Karpas-422 (cell line): ENCODE results near the gene ADCY10. TPM values are rescaled to one million over a fixed set of nuclear protein-coding genes. Genes with fewer than 3 reads are reported as not detected.

ENCODE experiments used
- DNase-seq: peaks from one replicate; pipeline ENCODE4 v3.0.0-alpha.2; 2015
- H2AFZ ChIP-seq: fragments of 200-600 bp; sonication (generic); 2 replicates; pipeline ENCODE4 v1.6.1; 2014; ENCODE audit warnings: antibody characterized with exemption, low read length, mixed read lengths
- H3K27ac ChIP-seq: fragments of 200-600 bp; sonication (generic); 2 replicates; pipeline ENCODE4 v1.5.1; 2014; ENCODE audit warnings: mild to moderate bottlenecking, low read length, moderate library complexity
- H3K27me3 ChIP-seq: fragments of 200-600 bp; sonication (generic); 2 replicates; pipeline ENCODE4 v1.6.1; 2014; ENCODE audit warnings: low read length, mixed read lengths
- H3K36me3 ChIP-seq: fragments of 200-600 bp; sonication (generic); 2 replicates; pipeline ENCODE4 v1.6.1; 2014; ENCODE audit warnings: low read length, mixed read lengths; ENCODE audit not compliant: insufficient read depth
- H3K4me1 ChIP-seq: fragments of 200-600 bp; sonication (generic); 2 replicates; pipeline ENCODE4 v1.6.1; 2014; ENCODE audit warnings: mild to moderate bottlenecking, low read length, mixed read lengths
- H3K4me2 ChIP-seq: fragments of 200-600 bp; sonication (generic); 2 replicates; pipeline ENCODE4 v1.6.1; 2014; ENCODE audit warnings: low read length, low read depth, mild to moderate bottlenecking; ENCODE audit not compliant: poor library complexity, severe bottlenecking
- H3K4me3 ChIP-seq: fragments of 200-600 bp; sonication (generic); 2 replicates; pipeline ENCODE4 v1.5.1; 2014; ENCODE audit warnings: mild to moderate bottlenecking, antibody characterized with exemption, low read length, mixed read lengths
- H3K79me2 ChIP-seq: fragments of 200-600 bp; sonication (generic); 2 replicates; pipeline ENCODE4 v1.6.1; 2014; ENCODE audit warnings: mild to moderate bottlenecking, low read length, mixed read lengths
- H3K9ac ChIP-seq: fragments of 200-600 bp; sonication (generic); 2 replicates; pipeline ENCODE4 v1.6.0; 2014; ENCODE audit warnings: low read length
- H3K9me2 ChIP-seq: fragments of 200-600 bp; sonication (generic), shearing (Covaris generic); replicated peaks from 2 replicates; pipeline ENCODE4 v1.6.0; 2014; ENCODE audit warnings: mild to moderate bottlenecking, low read length, moderate library complexity; ENCODE audit not compliant: insufficient read depth
- H3K9me3 ChIP-seq: fragments of 300-700, 200-600 bp; sonication (generic); 2 replicates; pipeline ENCODE4 v1.6.1; 2014; ENCODE audit warnings: low read length, mixed read lengths
- H4K20me1 ChIP-seq: fragments of 200-600 bp; sonication (generic); 2 replicates; pipeline ENCODE4 v1.6.1; 2014; ENCODE audit warnings: mild to moderate bottlenecking, antibody characterized with exemption, low read length, low read depth; ENCODE audit not compliant: insufficient read depth
- total RNA-seq: library from RNA; depleted of rRNA; stranded (reverse); fragments of >200 nt; shearing (Covaris generic); gene quantifications from 2 replicates; pipeline ENCODE4 v1.2.3, GENCODE V29; 2014; ENCODE audit warnings: low replicate concordance

The ADCY10 gene
- total RNA-seq, 1 experiment from 2014 or later = not detected

GRCh38 chr1:167792188-167792565, 121.8 kb downstream of the ADCY10 start:
- Histone ChIP-seq H4K20me1 (0 out of 2 replicates have a peak, but pooled peaks cover 3% of the 10 kb centered on the region), H3K4me3 (no peak overlapping the region), H3K4me1 (no peaks in the 10 kb centered on the region), H3K27me3 (no peaks in the 10 kb centered on the region), H2AFZ (no peak overlapping the region), H3K79me2 (no peaks in the 10 kb centered on the region), H3K36me3 (no peaks in the 10 kb centered on the region), H3K4me2 (no peak overlapping the region), H3K9me3 (no peaks in the 10 kb centered on the region), H3K9ac (no peak overlapping the region), H3K9me2 (no peaks in the 10 kb centered on the region), H3K27ac (no peak overlapping the region)
- no peak for DNase-seq

DNA sequence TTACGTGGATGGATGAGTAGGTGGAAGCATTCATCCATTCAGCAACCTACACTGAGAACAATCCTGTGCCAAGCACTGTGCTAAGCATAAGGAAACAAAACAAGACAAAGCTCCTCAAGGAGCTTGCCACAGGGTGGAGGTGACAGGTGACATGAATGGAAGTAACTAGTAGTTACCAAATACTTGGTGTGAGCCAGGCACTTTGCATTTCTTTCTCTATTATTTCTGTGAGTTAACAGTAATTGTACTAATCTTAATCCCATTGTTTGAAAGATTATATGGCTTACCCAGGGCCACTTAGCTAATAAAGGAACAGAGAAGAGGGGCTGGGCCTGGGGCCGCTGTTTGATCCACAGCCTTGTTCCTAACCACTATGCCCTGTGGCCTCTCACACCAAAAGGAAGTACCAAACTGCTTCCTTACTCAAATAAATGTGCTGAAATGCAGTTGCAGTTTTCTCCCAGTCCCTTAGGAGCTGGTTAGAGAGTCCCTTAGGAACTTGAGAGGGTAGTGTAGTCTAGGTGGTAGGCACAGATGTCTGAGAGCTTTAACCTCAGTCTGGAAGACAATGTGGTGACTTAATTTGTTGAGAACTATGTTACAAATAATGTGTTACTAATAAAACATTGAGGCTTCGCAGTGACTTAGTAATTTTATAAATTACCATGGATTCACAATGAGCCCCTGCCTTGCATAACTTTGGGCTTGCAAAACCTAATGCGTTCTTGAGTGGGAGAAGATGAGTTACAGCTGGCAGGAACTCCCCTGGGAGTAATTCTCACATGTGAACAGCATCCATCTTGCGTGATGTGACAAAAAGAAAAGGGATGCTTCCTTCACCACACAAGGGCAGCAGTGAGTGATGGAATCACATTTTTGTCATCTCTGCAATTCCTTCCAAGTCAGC, 122.4 kb downstream of the ADCY10 start:
- H4K20me1 ChIP-seq = no peaks in the 10 kb centered on the region
- H3K4me3 ChIP-seq = no peak overlapping the region
- no peaks in the 10 kb centered on the region for H3K4me1 ChIP-seq
- no peak overlapping the region for H3K4me2 ChIP-seq
- no peaks in the 10 kb centered on the region for H3K9me2 ChIP-seq
- DNase-seq = no peak
- H3K27ac ChIP-seq = no peak overlapping the region
- no peaks in the 10 kb centered on the region for H3K36me3 ChIP-seq
- H3K9me3 ChIP-seq = no peaks in the 10 kb centered on the region
- H3K9ac ChIP-seq = no peak overlapping the region
- no peak overlapping the region for H2AFZ ChIP-seq
- H3K79me2 ChIP-seq = no peaks in the 10 kb centered on the region
- H3K27me3 ChIP-seq = no peaks in the 10 kb centered on the region

GRCh38 chr1:167790117-167790516, 123.8 kb downstream of the ADCY10 start:
- H3K4me2 ChIP-seq = no peak overlapping the region
- H4K20me1 ChIP-seq = no peaks in the 10 kb centered on the region
- no peaks in the 10 kb centered on the region for H3K27me3 ChIP-seq
- no peak overlapping the region for H3K9ac ChIP-seq
- no peak overlapping the region for H3K4me3 ChIP-seq
- H3K79me2 ChIP-seq = no peaks in the 10 kb centered on the region
- H3K9me2 ChIP-seq = no peaks in the 10 kb centered on the region
- H3K4me1 ChIP-seq = no peaks in the 10 kb centered on the region
- no peak overlapping the region for H3K27ac ChIP-seq
- no peak for DNase-seq
- H3K9me3 ChIP-seq = no peaks in the 10 kb centered on the region
- no peaks in the 10 kb centered on the region for H3K36me3 ChIP-seq
- H2AFZ ChIP-seq = no peak overlapping the region

GRCh38 chr1:167789501-167789900, 124.4 kb downstream of the ADCY10 start:
- DNase-seq = no peak
- Histone ChIP-seq H2AFZ (no peak overlapping the region), H3K9me2 (no peaks in the 10 kb centered on the region), H3K4me3 (no peak overlapping the region), H3K9me3 (no peaks in the 10 kb centered on the region), H3K27ac (no peak overlapping the region), H3K79me2 (no peaks in the 10 kb centered on the region), H3K27me3 (no peaks in the 10 kb centered on the region), H3K4me2 (no peak overlapping the region), H4K20me1 (no peaks in the 10 kb centered on the region), H3K9ac (no peak overlapping the region), H3K4me1 (no peaks in the 10 kb centered on the region), H3K36me3 (no peaks in the 10 kb centered on the region)

- Histone ChIP-seq H3K4me2 (no peak overlapping the region), H3K9me2 (no peaks in the 10 kb centered on the region), H4K20me1 (no peaks in the 10 kb centered on the region), H3K9ac (no peak overlapping the region), H3K4me1 (no peaks in the 10 kb centered on the region), H3K9me3 (no peaks in the 10 kb centered on the region), H3K4me3 (no peak overlapping the region), H2AFZ (no peak overlapping the region), H3K79me2 (no peaks in the 10 kb centered on the region), H3K36me3 (no peaks in the 10 kb centered on the region), H3K27ac (no peak overlapping the region), H3K27me3 (no peaks in the 10 kb centered on the region)
- no peak for DNase-seq
These were observed 127.4 kb downstream of the ADCY10 start for GRCh38 chr1:167786502-167786901.

DNA sequence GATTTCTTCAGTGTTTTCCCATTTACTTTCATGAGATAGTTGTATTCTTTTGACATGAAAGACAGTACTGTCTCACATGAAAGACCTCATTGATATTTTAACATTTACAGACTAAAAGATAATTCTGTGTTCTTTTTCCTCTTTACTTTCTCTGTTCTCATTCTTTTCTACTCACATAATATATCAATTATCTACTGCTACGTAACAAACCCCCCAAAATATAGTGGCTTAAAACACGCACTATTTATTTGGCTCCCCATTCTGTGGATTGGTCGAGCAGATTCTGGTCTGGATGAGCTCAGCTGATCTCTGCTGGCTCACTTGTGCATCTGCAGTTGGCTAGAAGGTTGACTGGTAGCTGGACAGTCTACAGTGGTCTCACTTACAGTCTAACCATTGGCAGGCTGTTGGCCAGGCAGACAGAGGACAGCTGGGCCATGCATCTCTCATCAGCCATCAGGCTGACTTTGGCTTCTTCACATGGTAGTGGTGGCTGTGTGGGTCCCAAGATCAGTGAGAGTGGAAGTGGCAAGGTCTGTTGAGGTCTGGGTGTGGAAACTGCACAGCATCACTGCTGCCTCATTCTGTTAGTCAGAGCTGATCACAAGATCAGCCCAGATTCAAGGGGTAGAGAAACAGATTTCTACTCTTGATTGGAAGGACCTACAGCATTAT, 128.9 kb downstream of the ADCY10 start:
- no peak overlapping the region for H3K9ac ChIP-seq
- DNase-seq = no peak
- no peaks in the 10 kb centered on the region for H3K36me3 ChIP-seq

DNA sequence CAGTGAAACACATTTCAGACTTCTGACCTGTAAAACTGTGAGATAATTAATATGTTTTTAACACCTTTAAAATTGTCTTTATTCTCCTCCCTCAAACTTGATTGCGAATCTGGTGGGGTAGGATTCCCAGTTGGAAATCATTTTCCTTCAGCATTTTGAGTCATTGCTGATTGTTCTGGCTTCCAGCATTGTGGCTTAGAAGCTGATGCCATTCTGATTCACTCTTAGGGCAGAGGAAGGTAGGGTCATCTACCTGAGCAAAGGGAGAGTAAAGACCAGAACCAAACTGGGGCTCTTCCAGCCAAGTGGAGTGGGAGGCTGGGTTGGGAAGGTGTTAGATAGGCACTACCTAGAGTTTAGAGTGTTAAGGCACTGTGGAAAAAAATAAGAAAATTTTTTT, 131.0 kb downstream of the ADCY10 start:
- Histone ChIP-seq H4K20me1 (no peaks in the 10 kb centered on the region), H2AFZ (no peak overlapping the region), H3K4me1 (no peaks in the 10 kb centered on the region), H3K36me3 (no peaks in the 10 kb centered on the region), H3K9me3 (no peaks in the 10 kb centered on the region), H3K9ac (no peak overlapping the region), H3K4me3 (no peak overlapping the region), H3K27ac (no peak overlapping the region), H3K27me3 (no peaks in the 10 kb centered on the region), H3K9me2 (no peaks in the 10 kb centered on the region), H3K4me2 (no peak overlapping the region), H3K79me2 (no peaks in the 10 kb centered on the region)
- DNase-seq = no peak

More for the DNA sequence above, 128.9 kb downstream of the ADCY10 start:
- Histone ChIP-seq H3K9me2 (no peaks in the 10 kb centered on the region), H3K4me1 (no peaks in the 10 kb centered on the region), H3K9me3 (no peaks in the 10 kb centered on the region), H3K4me3 (no peak overlapping the region), H3K79me2 (no peaks in the 10 kb centered on the region), H4K20me1 (no peaks in the 10 kb centered on the region), H3K27ac (no peak overlapping the region), H2AFZ (no peak overlapping the region), H3K27me3 (no peaks in the 10 kb centered on the region), H3K4me2 (no peak overlapping the region)

DNA sequence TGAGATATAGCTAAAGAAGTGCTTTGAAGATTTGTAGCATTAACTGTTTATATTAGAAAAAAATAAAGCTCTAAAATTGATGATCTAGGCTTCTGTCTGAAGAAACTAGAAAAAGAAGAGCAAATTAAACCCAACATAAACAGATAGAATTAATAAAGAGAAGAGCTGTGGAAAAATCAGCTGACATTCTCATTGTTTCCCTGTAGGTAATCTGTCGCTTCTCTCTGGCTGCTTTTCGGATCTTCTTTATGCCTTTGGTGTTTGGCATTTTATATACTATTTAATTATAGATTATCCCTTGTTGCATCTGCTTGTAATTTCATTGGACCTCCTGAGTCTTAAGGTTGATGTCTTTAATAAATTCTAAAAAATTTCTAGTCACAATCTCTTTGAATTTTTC, 132.4 kb downstream of the ADCY10 start:
- Histone ChIP-seq H3K9me3 (no peaks in the 10 kb centered on the region), H3K4me3 (no peak overlapping the region), H3K9me2 (no peaks in the 10 kb centered on the region), H3K79me2 (no peaks in the 10 kb centered on the region), H3K36me3 (no peaks in the 10 kb centered on the region; the same call in 1 of the 2 replicates), H4K20me1 (no peaks in the 10 kb centered on the region), H3K9ac (no peak overlapping the region), H3K27ac (no peak overlapping the region), H3K4me1 (no peaks in the 10 kb centered on the region), H3K4me2 (no peak overlapping the region), H2AFZ (no peak overlapping the region), H3K27me3 (no peaks in the 10 kb centered on the region)
- no peak for DNase-seq
